ENCODE data around the gene TNN.

DNA sequence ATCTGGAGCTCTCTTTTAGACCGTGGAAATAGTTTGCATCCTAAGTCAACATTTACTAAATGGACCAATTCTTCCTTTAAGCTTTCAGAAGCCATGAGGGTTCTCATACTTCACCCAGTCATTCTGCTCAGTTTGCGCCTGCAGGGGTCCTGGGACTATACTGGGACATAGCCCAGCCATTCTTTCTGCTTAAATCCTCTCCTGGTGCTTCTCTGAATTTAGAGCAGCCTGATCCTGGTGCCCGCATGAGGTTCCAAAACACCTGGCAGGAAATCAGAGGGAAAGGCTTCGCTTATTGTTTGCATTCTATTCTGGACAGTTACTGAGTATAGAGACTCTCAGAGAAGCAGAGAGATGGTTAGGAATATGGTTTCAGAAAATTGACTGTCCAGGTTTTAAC is 27.0 kb downstream of the TNN start:
- TF ChIP-seq, protein P1, sequence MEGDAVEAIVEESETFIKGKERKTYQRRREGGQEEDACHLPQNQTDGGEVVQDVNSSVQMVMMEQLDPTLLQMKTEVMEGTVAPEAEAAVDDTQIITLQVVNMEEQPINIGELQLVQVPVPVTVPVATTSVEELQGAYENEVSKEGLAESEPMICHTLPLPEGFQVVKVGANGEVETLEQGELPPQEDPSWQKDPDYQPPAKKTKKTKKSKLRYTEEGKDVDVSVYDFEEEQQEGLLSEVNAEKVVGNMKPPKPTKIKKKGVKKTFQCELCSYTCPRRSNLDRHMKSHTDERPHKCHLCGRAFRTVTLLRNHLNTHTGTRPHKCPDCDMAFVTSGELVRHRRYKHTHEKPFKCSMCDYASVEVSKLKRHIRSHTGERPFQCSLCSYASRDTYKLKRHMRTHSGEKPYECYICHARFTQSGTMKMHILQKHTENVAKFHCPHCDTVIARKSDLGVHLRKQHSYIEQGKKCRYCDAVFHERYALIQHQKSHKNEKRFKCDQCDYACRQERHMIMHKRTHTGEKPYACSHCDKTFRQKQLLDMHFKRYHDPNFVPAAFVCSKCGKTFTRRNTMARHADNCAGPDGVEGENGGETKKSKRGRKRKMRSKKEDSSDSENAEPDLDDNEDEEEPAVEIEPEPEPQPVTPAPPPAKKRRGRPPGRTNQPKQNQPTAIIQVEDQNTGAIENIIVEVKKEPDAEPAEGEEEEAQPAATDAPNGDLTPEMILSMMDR (IDR thresholded peaks at IDR 0.05; ENCODE audit: low read depth, low read length), result no peak
- TF ChIP-seq EZH2phosphoT487 (IDR thresholded peaks at IDR 0.05; ENCODE audit: low read depth), result no peak

Data from OCI-LY3 (cell line).